ENCODE results near the gene UNC5A. TPM values are rescaled to one million over a fixed set of nuclear protein-coding genes. Genes with fewer than 3 reads are reported as not detected.
"Not testable (repeated sequence)": the region's sequence is repeated elsewhere in the genome, so short reads cannot be mapped to it uniquely, and the experiment has no call there.

The UNC5A gene
- total RNA-seq, 1 experiment from 2014 or later, result 4.6 TPM

GRCh38 chr5:176862330-176862995 is 52.1 kb downstream of the UNC5A start:
- H3K4me3 ChIP-seq (ENCODE audit: insufficient read depth, low read depth, low read length), result no peak overlapping the region
- H3K36me3 ChIP-seq (replicated peaks; ENCODE audit: control insufficient read depth, insufficient read depth, low read length), result no peaks in the 10 kb centered on the region
- DNase-seq, result peak; percentile 68
- no peaks in the 10 kb centered on the region for H3K27me3 ChIP-seq (ENCODE audit: control insufficient read depth, insufficient read depth, low read length)

- no peaks in the 10 kb centered on the region for H3K36me3 ChIP-seq (replicated peaks; ENCODE audit: control insufficient read depth, insufficient read depth, low read length)
- H3K4me3 ChIP-seq (ENCODE audit: insufficient read depth, low read depth, low read length), result no peak overlapping the region
- peak; percentile 73 for DNase-seq
- no peaks in the 10 kb centered on the region for H3K27me3 ChIP-seq (ENCODE audit: control insufficient read depth, insufficient read depth, low read length)
These were observed 52.8 kb downstream of the UNC5A start for GRCh38 chr5:176863041-176863764.

- DNase-seq, result peak; percentile 69
- Histone ChIP-seq H3K4me3 (ENCODE audit: insufficient read depth, low read depth, low read length) (no peak overlapping the region), H3K27me3 (ENCODE audit: control insufficient read depth, insufficient read depth, low read length) (no peaks in the 10 kb centered on the region), H3K36me3 (replicated peaks; ENCODE audit: control insufficient read depth, insufficient read depth, low read length) (no peaks in the 10 kb centered on the region)
These were observed 53.4 kb downstream of the UNC5A start for GRCh38 chr5:176863765-176864098.

DNA sequence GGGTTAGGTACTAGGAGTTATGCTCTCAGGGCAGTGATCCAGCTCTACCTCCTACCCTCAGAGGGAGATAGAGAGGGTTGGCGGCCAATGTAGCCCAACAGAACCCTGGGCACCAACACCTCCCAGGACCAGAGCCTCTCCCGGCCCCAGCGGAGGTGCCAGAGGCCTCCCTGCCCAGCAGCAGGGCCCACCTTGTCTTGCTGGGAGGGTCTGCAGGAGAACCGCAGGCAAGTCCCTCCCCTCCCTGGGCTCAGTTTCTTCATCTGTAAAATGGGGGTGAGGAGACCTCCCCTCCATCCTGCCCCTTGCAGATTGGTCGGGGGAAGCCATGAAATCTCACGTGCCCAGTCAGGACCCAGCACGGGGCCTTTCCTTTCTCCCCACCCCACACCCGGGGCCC is 54.4 kb downstream of the UNC5A start:
- Histone ChIP-seq H3K27me3 (ENCODE audit: control insufficient read depth, insufficient read depth, low read length) (no peaks in the 10 kb centered on the region), H3K36me3 (replicated peaks; ENCODE audit: control insufficient read depth, insufficient read depth, low read length) (no peaks in the 10 kb centered on the region), H3K4me3 (ENCODE audit: insufficient read depth, low read depth, low read length) (no peak overlapping the region)
- no peak for DNase-seq

DNA sequence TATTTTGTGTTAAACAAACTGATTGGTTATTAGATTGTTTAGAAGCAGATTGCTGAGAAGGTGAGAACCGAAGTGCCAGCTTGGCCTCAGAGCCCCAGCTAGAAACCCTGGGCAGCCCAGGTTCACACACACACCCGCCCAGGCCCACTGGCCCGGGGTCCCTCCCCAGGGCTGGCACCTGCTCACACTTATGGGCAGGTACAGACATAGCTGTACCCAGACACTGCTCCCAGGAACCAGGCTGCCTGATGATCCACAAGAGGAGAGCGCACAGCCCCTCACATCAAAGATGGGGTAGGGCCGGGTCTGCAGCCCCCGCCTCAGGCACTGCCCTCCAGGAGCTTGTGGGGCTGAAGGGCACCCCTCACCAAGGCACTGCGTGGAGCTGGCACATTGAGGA is 55.6 kb downstream of the UNC5A start:
- Histone ChIP-seq H3K36me3 (replicated peaks; ENCODE audit: control insufficient read depth, insufficient read depth, low read length) (no peaks in the 10 kb centered on the region), H3K4me3 (ENCODE audit: insufficient read depth, low read depth, low read length) (no peak overlapping the region), H3K27me3 (ENCODE audit: control insufficient read depth, insufficient read depth, low read length) (no peaks in the 10 kb centered on the region)
- DNase-seq, result no peak

- Histone ChIP-seq H3K36me3 (replicated peaks; ENCODE audit: control insufficient read depth, insufficient read depth, low read length) (no peaks in the 10 kb centered on the region), H3K4me3 (ENCODE audit: insufficient read depth, low read depth, low read length) (no peak overlapping the region), H3K27me3 (ENCODE audit: control insufficient read depth, insufficient read depth, low read length) (no peaks in the 10 kb centered on the region)
- peak; percentile 86 for DNase-seq
These were observed 56.5 kb downstream of the UNC5A start for GRCh38 chr5:176866707-176867310.

DNA sequence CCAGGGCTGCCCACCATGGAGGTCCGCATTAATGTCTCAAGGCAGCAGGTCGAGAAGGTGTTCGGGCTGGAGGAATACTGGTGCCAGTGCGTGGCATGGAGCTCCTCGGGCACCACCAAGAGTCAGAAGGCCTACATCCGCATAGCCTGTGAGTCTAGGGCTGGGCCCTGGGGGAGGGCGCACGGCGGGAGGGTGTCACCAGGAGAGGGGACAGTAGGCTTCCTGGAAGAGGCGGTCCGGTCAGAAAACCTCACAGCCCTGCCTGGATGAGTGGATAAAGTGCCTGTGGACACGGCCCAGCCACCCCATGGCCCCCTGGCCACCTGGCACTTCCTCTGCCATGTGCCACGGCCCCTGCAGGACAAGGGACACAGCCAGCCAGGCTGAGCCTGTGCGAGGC is 57.8 kb downstream of the UNC5A start:
- Histone ChIP-seq H3K4me3 (ENCODE audit: insufficient read depth, low read depth, low read length) (no peak overlapping the region), H3K27me3 (ENCODE audit: control insufficient read depth, insufficient read depth, low read length) (no peaks in the 10 kb centered on the region), H3K36me3 (replicated peaks; ENCODE audit: control insufficient read depth, insufficient read depth, low read length) (no peaks in the 10 kb centered on the region)
- no peak for DNase-seq

- H3K27me3 ChIP-seq (ENCODE audit: control insufficient read depth, insufficient read depth, low read length), result no peaks in the 10 kb centered on the region
- H3K4me3 ChIP-seq (ENCODE audit: insufficient read depth, low read depth, low read length), result no peak overlapping the region
- H3K36me3 ChIP-seq (replicated peaks; ENCODE audit: control insufficient read depth, insufficient read depth, low read length), result no peaks in the 10 kb centered on the region
- no peak for DNase-seq
These were observed 58.4 kb downstream of the UNC5A start for GRCh38 chr5:176868731-176869130.

GRCh38 chr5:176869501-176870109 is 59.2 kb downstream of the UNC5A start:
- Histone ChIP-seq H3K4me3 (ENCODE audit: insufficient read depth, low read depth, low read length) (no peak overlapping the region), H3K27me3 (ENCODE audit: control insufficient read depth, insufficient read depth, low read length) (no peaks in the 10 kb centered on the region), H3K36me3 (replicated peaks; ENCODE audit: control insufficient read depth, insufficient read depth, low read length) (no peaks in the 10 kb centered on the region)
- DNase-seq, result no peak

DNA sequence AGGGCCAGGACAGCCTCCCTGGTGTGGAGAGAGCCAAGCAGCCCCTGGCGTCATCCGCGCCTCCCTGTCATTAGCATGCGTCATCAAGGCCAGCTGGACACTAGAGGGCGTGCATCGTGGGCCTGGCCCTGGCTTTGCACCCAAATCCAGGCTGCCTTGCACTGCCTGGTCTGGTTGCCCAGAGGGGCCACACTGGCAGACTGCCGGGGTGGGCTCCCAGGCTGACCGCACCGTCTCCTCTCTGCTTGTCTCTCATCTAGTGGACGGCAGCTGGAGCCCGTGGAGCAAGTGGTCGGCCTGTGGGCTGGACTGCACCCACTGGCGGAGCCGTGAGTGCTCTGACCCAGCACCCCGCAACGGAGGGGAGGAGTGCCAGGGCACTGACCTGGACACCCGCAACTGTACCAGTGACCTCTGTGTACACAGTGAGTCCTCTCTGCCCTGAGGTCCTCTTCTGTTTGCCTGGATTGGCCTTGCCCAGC is 59.8 kb downstream of the UNC5A start:
- Histone ChIP-seq H3K27me3 (ENCODE audit: control insufficient read depth, insufficient read depth, low read length) (no peaks in the 10 kb centered on the region), H3K4me3 (ENCODE audit: insufficient read depth, low read depth, low read length) (no peak overlapping the region), H3K36me3 (replicated peaks; ENCODE audit: control insufficient read depth, insufficient read depth, low read length) (no peaks in the 10 kb centered on the region)
- DNase-seq, result peak; percentile 95

GRCh38 chr5:176870644-176871043 is 60.3 kb downstream of the UNC5A start:
- not testable (repeated sequence) for H3K4me3 ChIP-seq (ENCODE audit: insufficient read depth, low read depth, low read length); DNase-seq; H3K27me3 ChIP-seq (ENCODE audit: control insufficient read depth, insufficient read depth, low read length); H3K36me3 ChIP-seq (replicated peaks; ENCODE audit: control insufficient read depth, insufficient read depth, low read length)

GRCh38 chr5:176872586-176872985 is 62.2 kb downstream of the UNC5A start:
- H3K36me3 ChIP-seq (replicated peaks; ENCODE audit: control insufficient read depth, insufficient read depth, low read length); DNase-seq; H3K27me3 ChIP-seq (ENCODE audit: control insufficient read depth, insufficient read depth, low read length); H3K4me3 ChIP-seq (ENCODE audit: insufficient read depth, low read depth, low read length): not testable (repeated sequence)

- not testable (repeated sequence) for H3K27me3 ChIP-seq (ENCODE audit: control insufficient read depth, insufficient read depth, low read length); H3K36me3 ChIP-seq (replicated peaks; ENCODE audit: control insufficient read depth, insufficient read depth, low read length); DNase-seq; H3K4me3 ChIP-seq (ENCODE audit: insufficient read depth, low read depth, low read length)
These were observed 62.7 kb downstream of the UNC5A start for GRCh38 chr5:176873011-176873410.

DNA sequence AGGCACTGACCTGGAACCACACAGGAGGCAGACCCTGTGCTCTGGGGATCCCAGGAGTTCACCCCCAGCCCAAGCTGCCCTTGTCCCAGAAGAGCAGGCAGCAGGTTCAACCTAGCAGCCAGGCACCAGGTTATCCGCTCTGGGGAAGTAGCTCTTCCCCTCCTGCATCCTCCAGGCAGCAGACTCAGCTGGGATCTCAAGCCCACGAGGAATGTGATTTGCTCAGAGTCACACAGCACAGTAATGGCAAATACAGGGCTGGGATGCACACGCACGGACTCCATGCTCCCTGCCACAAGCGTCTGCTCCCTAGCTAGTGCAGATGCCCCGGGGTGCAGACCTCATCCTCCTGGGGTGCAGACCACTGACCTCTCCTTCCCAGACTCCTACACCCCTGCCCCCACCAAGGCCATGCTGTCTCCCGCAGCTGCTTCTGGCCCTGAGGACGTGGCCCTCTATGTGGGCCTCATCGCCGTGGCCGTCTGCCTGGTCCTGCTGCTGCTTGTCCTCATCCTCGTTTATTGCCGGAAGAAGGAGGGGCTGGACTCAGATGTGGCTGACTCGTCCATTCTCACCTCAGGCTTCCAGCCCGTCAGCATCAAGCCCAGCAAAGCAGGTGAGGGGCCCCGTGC is 63.3 kb downstream of the UNC5A start:
- H3K36me3 ChIP-seq (replicated peaks; ENCODE audit: control insufficient read depth, insufficient read depth, low read length), result no peaks in the 10 kb centered on the region
- H3K27me3 ChIP-seq (ENCODE audit: control insufficient read depth, insufficient read depth, low read length), result no peaks in the 10 kb centered on the region
- no peak for DNase-seq
- no peak overlapping the region for H3K4me3 ChIP-seq (ENCODE audit: insufficient read depth, low read depth, low read length)

Data from H7 (cell line).